ENCODE data around the gene CCDC159.
"Not testable (repeated sequence)": the region's sequence is repeated elsewhere in the genome, so short reads cannot be mapped to it uniquely, and the experiment has no call there.

The CCDC159 gene, protein sequence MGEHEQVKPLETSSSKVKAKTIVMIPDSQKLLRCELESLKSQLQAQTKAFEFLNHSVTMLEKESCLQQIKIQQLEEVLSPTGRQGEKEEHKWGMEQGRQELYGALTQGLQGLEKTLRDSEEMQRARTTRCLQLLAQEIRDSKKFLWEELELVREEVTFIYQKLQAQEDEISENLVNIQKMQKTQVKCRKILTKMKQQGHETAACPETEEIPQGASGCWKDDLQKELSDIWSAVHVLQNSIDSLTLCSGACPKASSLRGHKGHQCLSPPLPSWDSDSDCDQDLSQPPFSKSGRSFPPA

GRCh38 chr19:11346104-11346940 lies at the start of gene CCDC159, which contains the start of gene TMEM205:
Gene CCDC159 (plus strand): TSS chr19:11346519. CDS start chr19:11346607, 88 bp downstream.
Gene TMEM205 (minus strand): TSS chr19:11346268. CDS start chr19:11345619, 649 bp downstream.
- DNase-seq: peak; percentile 98

DNA sequence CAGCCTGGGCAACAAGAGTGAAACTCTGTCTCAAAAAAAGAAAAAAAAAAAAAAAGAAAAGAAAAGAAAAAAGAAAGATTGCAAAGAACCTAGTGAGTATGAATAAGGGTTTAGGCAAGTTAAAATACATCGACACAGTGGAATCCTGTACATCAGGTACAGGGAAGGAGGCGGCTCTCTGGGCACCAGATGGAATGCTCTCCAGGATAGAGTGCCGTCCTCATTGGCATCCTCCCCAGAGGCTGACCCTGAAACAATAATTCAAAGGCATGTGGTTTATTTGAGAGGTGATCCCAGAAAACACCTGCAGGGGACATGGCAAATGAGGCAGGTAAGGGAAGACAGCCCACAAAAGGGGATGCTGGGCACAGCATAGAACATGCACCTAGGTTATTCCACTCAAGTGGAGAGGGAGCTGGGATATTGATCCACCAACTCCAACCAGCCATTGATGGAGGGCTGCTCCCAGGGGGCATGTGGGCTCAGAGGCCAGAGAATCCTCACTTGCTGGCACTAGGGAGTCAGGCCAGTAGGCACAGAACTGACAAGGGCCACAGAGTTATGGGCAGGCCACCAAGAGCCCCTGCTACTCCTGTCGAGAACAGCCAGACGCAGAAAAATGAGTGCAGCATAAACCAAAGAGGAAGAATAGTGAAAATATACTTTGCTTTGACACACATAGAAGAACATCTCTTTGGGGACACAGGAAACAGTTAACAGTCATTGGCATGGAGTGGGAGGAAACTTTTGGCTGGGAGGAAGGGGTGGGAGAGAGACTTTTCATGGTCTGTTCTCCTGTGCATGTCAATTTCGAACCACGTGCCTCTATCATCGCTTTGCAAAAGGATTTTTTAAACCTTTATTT lies 46.1 kb upstream of the CCDC159 start:
- DNase-seq: no peak

DNA sequence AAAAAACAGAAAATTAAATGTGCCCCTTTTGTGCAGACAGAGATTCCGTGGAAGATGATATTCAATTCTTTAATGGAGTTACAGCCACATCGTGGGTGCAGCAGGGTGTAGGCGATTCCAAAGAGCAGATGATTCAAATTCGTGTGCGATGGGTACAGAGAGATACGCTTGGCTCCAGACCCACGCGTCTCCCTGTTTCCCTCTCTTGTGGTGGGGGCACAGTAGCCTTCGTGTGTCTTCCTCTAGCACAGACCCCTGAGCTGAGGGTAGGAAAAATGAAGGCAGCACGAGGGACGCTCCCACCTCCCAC lies 45.6 kb upstream of the CCDC159 start:
- no peak for DNase-seq

DNA sequence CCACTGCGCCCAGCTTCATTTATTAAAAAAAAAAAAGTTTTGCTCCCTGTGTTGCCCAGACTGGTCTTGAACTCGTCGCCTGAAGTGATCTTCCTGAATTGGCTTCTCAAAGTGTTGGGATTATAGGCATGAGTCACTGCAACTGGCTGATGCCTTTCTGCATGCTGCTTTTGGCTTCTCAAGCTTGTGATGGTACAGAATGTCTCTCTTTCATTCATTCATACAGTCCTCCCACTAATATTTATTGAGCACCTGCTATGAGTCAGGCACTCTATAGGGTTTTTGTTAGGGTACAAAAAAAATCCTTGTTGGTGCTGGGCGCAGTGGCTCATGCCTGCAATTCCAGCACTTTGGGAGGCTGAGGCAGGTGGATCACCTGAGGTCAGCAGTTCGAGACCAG lies 41.4 kb upstream of the CCDC159 start:
- no peak for DNase-seq

- no peak for DNase-seq
Observed at GRCh38 chr19:11306337-11306736, 40.0 kb upstream of the CCDC159 start.

DNA sequence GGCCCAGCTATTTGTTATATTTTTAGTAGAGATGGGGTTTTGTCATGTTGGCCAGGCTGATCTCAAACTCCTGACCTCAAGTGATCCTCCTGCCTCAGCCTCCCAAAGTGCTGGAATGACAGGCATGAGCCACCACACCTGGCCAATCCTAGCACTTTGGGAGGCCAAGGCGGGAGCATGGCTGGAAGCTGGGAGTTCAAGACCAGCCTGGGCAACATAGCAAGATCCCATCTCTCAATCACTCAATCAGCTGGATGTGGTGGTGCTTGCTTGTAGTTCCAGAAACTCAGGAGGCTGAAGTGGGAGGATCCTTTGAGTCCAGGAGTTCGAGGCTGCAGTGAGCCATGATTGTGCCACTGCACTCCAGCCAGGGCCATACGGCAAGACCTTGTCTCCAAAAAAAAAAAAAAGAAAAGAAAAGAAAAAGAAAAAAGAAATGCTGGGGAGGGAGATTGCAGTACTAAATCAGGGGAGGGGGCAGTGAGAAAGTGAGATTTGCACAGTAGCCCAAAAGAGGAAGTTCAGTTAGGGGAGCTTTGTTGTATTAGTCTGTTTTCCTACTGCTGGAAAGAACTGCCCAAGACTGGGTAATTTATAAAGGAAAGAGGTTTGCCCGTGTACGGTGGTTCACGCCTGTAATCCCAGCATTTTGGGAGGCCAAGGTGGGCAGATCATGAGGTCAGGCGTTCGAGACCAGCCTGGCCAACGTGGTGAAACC lies 25.9 kb upstream of the CCDC159 start:
- DNase-seq: not testable (repeated sequence)

- no peak for DNase-seq
Observed at GRCh38 chr19:11321191-11322126, 24.9 kb upstream of the CCDC159 start.

DNA sequence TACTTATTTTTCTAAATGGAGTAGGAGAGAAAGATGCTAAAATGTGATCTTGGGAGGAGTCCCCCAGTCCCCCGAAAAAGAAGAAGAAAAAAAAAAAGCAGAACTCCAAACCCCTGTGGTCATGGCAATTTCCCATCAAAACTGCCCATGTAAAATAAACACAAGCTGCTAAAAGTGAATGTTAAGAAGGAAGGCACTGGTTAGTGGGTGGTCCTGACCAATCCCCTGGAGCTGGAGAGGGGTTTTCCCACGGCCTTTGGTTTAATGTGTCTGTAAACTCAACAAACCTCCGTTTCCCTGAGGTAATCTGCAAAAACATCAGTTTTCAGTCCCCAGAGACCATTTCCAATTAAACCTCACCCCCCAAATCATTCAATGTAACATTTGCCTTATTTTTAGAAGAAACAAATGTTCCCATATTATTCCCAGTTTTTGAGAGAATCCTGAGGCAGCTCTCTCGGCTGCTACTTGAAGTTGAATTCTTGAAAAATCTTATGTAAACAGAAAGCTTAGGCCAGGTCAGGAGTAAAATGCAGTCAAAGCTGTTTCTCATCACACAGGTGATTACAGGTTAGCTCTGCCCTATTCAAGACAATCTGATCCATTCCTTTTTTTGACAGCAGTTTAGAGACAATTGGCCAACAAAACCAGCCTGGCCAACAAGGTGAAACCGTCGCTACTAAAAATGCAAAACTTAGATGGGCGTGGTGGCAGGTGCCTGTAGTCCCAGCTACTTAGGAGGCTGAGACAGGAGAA lies 23.9 kb upstream of the CCDC159 start:
- DNase-seq: no peak

- no peak for DNase-seq
Observed at GRCh38 chr19:11323601-11324078, 22.7 kb upstream of the CCDC159 start.

DNA sequence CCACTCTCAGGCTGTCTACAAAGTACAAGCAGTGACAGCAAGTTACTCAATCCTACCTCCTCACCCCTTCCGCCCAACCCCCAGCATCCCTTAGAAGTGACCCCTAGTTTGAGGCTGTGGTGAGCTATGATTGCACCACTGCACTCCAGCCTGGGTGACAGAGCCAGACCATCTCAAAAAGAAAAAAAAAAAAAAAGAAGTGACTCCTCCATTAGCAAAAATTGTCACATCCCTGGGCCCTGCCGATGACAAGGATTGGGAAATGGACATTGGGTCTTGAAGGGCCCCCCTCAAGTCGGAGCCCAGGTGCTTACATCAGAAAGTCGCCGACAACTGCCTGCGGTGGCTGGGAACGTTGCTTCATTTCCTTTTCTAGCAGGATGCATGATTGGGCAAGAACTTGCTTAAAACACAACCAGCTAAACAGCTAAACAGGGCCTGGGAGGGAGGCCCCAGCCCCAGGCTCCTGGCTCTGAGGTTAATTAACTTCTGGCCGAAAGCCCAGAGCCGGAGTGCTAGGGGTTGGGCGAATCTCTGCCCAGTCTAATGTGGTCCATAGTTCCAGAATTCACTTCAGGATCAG lies 22.1 kb upstream of the CCDC159 start:
- DNase-seq: peak; percentile 57

- no peak for DNase-seq
Observed at GRCh38 chr19:11324748-11325389, 21.4 kb upstream of the CCDC159 start.

DNA sequence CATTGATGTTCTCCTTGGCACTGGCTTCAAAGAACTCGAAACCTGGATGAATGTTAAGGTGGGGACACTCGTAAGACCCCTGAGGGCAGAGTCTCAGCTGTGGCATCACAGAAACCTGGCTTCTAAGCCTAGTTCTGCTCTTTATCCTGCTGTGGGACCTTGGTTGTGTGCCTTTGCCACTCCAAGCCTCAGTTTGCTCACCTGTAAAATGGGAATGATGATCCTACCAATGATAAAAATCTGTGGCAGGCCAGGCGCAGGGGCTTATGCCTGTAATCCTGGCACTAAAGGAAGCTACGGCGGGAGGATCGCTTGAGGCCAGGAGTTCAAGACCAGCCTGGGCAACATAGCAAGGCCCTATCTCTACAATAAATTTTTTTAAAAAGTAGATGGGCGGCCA lies 20.8 kb upstream of the CCDC159 start:
- no peak for DNase-seq

GRCh38 chr19:11330127-11330526 lies 16.2 kb upstream of the CCDC159 start:
- no peak for DNase-seq

DNA sequence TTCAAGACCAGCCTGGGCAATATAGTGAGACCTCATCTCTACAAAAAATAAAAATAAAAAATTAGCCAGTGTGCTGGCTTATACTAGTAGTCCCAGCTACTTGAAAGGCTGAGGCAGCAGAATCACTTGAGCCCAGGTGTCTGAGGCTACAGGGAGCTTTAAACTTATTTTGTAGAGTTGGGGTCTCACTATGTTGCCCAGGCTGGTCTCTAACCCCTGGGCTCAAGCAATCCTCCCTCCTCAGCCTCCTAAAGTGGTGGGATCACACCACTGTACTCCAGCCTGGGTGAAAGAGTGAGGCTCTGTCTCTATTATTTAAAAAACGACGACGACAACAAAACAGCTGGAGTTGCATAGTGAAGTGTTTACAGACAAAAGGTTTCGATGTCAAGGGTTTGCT lies 14.8 kb upstream of the CCDC159 start:
- DNase-seq: no peak

- DNase-seq: no peak
Observed at GRCh38 chr19:11332822-11333221, 13.5 kb upstream of the CCDC159 start.

DNA sequence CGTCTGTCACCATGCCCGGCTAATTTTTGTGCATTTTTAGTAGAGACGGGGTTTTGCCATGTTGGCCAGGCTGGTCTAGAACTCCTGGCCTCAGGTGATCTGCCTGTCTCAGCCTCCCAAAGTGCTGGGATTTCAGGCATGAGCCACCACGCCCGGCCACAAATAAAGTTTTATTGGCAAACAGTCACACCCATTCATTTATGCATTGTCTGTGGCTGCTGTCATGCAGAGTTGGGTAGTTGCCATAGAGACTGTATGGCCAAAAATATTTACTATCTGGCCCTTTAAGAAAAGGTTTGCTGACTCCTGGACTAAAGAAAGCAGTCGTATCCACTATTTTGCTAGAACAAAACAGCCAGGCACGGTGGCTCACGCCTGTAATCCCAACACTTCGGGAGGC lies 12.5 kb upstream of the CCDC159 start:
- not testable (repeated sequence) for DNase-seq

DNA sequence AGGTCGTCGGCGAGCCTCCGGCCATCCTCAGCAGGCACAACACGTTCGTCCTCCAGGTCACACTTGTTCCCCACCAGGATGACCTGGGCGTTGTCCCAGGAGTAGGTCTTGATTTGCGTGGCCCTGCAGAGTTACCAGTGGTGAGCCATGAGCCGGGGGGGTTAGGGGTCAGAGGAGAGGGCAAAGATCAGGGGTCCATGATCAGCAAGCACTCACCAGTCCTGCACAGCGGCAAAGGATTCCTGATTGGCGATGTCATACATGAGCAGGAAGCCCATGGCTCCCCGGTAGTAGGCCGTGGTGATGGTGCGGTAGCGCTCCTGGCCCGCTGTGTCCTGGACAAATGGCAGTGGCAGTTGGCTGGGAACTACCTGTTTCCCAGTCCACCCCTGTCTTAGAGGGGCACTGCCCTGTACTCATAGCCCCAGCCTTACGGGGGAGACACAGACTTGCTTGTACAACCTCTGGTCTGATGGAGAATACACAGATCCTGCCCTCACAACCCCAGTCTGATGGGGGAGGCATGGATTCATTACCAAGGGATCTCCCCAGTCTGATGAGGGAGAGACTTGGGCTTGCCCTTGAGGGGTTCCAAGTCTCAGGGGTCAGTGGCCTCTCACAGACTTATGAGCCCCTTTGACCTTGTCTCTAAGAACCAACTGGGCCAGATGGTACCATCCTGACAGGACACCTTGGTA lies 10.7 kb upstream of the CCDC159 start:
- DNase-seq: no peak

GRCh38 chr19:11337080-11337479 lies 9.2 kb upstream of the CCDC159 start:
- DNase-seq: no peak

DNA sequence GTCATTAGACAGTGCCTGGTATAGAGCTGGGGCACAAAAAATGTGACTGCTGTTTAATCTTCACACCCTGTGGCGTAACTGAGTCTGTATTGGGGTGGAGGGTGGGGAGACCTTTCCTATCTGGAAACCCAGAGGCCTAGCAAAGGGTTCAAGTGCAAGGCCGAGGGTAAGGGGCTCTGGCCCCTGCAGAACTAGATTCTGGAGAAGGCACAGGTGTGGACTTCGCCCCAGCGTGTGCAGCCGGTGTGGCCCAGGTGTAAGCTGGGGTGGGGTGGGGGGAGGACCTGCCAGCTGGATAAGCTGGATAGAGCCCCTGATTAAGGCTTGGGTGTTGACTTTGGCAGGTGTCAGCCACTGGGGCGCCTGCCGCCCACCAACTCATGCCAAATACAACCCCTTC lies 8.2 kb upstream of the CCDC159 start:
- DNase-seq: no peak
